Amygdala (tissue), 56 donors: Measurements from ENCODE around the gene ILF2.
A peak's percentile ranks its signal among the peaks of the same experiment; 100 is the strongest.

Experiments used
- DNase-seq, 56 donors: peaks; one replicate each; lab custom pipeline; 2025; lab: John Stamatoyannopoulos, UW

Gene ILF2

DNA sequence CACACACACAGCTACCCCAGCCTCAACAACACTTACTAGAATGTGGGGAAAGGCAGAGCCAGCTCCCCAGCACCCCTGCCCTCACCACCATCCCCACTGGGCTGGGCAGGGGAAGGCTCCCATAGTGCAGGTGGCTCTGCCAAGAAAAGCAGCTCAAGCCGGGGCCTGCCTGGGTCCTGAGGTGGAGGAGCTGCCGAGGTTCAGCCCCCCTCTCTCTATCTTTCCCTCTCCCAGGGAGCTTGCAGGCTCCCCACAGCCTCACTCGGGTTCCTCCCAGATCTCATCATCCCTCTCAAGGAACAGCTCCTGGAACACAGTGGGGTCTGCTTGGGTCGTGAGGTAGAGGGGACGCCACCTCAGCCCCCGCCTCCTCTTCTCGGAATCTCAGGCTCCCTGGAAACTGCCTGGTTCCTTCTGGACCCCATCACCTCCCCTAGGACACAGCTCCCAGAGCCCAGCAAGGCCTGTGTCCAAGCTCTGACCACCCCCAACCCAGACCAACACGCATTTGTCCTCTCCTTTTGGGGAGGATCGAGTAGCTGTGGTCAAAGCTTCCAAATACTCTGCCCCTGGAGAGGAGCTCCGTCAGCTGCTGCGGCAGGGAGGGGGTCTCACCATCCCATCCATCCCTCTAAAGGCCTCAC lies 58.6 kb downstream of the ILF2 start:
- peak in 2 of 56 donors; percentile 14 to 15 for DNase-seq
